HG03378 (cell line): Measurements from ENCODE around the gene IMPG2.

Source experiments
- ATAC-seq: cut with Tn5 transposase; IDR thresholded peaks from one replicate; pipeline ENCODE4 v1.9.1; 2021; ENCODE audit warnings: mild to moderate bottlenecking, moderate library complexity; ENCODE audit not compliant: unreplicated experiment

Gene IMPG2

DNA sequence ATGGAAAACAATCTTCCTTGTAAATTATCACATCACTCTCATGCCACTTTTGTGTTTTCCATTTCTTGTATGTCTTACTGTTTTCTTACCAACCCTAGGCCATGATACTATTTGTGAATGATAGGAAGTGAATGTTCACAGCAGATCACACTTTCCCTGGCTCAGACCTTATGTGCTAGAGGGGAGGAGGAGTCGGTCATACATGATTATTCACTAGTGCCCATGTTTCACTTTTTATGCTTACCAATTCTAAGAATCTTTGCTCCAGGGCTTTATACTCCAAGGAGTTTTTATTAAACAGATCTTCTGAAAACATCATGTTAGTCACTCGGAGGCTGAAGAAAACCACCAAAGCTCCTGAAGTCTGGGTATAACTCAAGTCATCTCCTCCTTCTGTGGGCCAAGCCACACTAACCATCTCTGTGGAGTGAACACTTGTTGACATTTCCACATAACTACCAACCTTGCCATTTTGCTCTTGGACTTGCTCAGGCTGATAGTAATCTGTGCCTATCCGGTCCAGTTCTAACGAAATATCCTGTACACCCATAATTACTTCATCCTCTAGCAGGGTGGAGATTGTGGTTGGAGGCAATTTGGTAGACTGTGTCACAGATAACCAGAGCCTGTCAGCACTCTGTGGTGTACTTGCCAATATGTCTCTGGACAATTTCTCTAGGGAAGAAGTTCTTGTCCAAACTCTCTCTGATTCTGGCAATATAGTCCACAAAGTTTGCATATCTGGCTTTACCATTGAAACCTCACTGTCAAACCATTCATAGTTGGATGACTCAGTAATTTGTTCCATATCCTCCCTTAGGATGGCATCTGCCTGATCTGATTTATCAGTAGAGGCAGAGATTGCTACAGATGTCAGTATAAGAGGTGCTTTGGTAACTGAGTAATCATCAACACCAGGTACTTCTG is 76.8 kb downstream of the IMPG2 start:
- ATAC-seq: no peak

DNA sequence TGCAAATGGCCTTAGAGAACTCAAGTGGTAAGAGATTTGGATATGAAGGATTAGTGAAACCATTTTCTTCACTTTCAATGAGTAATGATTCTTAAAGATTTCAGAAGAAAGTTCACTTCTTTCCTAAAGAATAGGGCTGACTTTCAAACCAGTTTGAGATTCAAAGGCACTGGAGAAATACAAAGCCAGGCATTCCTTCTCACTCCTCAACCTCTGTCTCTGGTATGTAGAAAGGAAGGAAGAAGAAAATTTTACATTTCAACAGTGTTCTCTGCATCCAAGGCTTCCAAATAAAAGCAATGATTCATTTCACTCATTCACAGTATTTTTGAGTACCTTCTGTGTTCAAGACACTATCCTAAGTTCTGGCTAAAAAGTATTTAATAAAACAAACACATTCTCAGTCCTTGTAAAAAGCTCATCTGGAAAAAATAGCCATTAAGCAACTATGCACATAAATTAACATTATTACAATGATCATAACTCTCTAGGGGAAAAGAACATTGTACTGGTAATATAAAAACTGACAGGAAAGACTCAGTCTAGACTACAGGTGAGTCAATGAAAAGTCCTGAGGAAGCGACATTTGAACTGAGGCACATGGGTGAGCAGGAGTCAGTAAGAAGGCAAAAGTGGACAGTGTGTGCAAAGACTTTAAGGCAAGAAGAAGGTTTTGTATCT is 79.5 kb downstream of the IMPG2 start:
- no peak for ATAC-seq

DNA sequence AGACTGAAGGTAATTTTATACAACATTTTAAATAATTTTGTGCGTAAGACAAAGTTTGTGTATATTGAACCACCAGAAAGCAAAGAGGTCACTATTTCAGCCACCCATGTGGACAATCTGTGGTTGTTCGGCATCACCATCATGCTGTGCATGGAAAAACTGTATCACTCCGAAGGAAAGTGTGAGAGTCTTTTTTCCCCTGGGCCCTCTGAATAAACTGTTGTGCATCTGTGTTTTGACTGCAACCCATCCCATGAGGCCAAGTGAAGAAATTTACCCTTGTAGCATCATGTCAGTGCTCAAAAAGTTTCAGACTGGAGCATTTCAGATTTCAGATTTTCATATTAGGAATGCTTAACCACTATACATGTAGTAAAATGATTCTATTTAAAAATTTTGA is 85.3 kb downstream of the IMPG2 start:
- no peak for ATAC-seq

DNA sequence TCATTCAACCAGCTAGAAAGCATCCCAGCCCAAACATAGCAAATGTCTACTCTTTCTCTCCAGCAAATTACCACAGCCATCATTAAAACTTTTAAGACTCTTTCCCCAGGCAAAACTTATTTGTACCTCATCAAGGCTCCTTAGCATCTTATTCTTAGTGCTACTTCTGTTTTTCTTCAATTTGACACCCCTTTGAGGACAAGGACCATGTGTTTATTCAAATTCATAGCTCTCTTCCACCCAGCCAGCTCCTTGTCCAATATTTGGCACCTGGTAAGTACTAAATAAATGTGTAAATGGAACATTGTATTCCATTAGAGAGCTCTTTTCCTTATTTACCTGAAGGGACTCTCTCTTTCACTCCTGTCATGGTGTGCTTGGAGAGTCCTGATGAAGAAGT is 89.8 kb downstream of the IMPG2 start:
- no peak for ATAC-seq

DNA sequence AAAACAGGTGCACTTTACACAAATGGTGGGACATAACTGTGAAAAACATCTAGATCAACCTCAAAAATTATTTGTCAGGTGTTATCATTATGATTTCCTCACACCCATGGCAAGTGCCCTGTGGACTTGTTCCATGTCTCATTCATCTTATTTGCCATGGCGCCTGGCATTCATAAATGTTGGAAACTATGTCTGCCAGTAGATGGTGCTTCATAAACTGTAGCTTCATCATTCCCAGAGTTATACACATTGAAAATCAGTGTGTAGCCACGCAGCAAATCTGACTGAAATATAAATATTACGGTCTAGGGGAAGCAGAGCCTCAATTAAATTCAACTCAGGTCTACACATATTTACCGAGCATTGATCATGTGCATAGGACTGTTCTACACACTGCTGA is 90.7 kb downstream of the IMPG2 start:
- no peak for ATAC-seq

DNA sequence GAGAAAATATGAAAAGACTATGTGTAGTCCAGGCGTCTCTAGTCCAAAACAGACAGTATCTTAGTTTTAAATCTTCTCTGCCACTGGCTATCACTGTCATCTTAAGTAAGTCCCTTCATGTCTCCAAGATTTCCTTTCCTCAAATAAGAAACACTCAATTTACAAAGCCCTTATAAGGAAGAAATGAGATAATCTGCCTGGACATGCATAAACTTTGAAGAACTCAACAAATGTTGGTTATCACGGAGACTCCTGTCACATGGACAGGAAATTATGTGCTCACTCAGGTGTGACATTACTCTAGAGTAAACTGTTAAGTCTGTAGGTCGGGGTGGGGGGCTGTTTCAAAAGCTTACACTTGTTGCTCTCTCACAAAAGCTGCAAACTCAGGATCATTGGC is 91.9 kb downstream of the IMPG2 start:
- no peak for ATAC-seq

DNA sequence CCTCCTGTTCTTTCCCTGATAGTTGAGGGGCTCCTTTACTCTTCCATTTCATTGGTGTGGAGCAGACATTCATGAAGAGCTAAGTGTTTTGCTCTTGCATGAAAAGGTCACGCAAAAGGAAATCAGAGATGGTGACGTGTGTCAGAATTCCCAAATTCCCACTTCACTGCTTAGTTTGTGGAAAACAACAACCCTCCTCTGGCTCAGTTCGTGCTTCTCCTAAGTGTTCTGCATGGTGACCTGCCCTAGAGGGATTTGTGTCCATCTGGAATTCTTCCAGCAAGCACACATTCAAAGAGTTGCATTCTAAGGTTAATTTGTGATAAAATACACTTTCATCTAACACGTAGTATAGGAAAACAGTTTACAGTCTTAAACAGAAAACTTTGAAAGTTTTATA is 95.6 kb downstream of the IMPG2 start:
- no peak for ATAC-seq

DNA sequence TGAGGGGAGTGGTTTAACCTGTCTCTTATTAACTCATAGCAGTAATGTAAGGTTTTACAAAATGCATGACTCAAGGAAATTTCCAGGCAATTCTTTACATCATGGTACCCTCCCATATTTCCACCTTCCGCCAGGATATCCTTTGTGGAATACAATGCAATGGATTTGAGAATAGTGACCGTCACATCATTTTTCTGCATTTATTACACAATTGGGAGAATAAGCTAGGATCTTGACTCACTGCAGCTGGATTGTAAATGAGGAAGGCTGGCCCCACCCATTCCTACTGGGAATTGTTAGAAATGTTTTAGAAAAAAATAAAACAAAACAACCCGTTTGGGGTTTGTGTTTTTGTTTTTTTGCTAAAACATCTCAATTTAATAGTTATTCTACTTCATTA is 97.4 kb downstream of the IMPG2 start:
- no peak for ATAC-seq

DNA sequence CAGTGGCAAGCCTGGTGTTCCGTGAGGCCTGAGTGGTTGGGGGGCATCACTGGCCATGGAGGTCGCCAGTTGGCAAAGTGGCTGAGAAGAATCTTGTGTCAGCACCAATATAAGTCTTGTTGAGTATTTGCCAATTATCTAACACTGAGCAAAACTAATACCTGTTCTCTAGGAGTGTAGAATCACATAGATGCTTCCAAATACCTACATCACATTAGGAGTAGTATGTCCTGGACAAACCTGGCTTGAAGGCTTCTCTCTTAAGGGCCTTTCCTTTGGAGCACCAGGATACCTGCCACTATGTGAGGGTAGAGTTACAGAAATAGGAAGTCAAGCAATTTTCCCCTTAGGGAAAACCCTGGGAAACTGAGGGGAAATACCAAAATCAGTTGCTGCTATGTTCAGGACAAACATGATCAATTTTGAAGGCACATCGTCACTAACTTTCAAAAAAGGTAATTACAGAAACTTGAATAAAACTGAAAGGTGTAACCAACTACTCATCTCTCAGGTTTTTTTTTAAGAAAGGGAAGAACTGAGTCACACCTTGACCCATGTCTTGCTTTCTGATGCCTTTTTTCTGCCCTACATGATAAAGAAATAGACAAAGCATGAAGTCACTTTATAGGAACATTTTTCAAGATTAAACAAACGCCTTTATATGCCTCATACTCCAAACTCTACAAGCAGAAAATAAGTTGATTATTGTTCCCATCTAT is 100.4 kb downstream of the IMPG2 start:
- no peak for ATAC-seq

DNA sequence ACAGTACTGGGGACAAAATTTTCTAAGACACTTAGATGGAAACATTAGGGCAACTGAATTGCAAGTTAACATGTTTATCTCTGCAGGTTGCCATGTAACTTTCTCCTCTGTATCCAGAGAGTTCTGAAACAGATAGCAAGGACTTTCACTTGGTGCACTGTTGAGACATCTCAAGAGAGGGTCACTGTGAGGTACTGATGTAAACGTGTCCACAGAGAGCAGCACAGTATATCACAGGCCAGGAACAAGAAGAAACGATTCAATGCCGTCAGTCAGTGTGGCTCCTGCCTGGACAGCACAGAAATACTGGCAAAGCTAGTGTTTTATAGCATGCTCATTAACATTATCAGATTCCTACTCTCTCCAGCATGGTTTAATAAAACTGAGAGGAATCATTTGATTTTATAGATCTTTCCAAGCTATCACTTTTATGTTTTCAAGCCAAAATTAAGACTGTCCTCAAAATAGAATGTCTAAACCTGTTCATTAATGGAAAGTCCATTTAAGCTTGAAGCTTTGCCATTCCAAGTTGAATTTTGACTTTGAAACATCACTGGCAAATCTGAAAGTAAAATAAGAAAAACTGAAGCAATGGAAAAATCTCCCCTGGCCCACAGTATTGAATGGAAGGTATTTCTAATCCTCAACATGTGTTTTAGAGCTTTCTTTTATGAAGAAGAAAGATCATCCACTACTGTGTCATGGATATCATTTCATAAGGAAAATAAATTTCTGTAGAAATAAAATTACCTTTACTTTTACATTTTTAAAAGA is 102.7 kb downstream of the IMPG2 start:
- ATAC-seq: no peak

DNA sequence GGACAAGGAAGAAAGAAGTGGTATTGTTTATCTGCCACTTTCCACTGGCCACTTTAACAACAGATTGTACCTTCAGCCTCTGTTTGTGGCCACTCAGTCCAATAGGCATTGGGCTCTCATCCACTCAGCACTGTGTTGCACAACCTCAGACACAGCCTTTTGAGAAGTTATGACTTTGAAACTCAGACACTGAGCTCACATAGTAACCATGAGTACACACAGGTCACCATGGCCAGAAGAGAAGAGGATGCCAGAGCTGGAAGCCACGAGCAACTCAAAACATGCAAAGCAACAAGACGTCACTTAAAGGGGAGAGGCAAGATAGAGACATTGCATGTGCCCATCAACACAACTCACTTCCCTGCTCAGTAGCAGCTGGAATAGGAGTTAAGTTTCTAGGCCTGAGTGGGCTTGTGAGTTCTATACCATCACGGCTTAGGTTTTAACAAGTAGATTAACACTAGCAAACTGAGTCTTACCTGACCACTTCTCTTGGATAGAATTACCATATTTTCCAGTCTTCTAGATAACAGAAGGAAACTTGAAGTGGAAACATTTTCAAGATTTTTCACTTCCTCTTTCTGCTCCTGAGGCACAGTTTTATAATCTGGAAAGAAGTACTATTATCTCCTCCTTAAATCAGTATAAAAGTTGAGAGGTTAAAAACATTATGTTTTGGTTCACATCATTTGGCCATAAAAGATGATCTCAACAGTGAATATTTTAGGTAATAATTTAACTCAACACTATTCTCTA is 103.5 kb downstream of the IMPG2 start:
- no peak for ATAC-seq

DNA sequence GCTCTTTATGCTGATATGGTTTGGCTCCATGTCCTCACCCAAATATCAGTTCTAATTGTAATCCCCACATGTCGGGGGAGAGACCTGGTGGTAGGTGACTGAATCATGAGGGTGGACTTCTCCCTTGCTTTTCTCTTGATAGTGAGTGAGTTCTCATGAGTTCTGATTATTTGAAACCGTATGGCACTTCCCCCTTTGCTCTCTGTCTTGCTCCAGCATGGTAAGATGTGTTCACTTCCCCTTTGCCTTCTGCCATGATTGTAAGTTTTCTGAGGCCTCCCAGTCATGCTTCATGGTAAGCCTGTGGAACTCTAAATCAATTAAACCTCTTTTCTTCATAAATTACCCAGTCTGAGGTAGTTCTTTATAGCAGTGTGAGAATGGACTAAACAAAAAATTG is 107.6 kb downstream of the IMPG2 start:
- no peak for ATAC-seq

DNA sequence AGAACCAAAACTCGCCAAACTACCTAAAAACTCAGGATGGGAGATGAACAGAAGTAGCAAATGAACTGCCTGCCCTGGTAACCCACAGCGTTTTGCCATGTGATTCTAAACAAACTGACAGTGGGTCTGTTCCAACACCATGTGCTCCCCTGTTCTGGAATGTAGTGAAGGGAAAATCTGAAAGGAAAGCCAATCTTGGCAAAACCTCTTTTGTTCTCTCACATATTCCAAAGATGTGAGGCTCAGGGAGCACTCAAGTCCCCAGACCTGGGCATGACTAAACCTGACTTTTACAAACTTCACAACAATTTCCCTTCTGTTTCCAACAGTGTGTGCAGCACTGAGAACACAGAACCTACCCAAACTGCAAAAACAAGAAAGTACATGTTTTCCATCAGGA is 116.1 kb downstream of the IMPG2 start:
- no peak for ATAC-seq

DNA sequence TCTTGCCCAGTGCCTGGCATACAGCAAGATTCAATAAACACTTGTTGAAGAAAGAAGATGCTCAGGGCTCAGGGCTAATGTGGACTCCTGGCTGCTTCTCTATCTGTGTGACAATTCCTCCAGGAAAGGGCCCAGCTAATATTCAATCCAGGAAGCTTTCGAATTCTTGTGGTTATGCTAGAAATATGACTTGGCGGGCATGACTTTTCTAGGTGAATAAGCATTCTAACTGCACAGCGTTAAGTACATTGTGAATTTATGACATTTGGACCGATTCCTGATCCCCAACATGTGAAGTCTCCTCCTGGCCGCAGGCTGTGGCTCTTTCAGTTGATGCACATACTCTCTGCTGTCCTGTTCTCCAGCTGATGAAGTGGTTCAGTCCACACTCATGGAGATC is 117.0 kb downstream of the IMPG2 start:
- no peak for ATAC-seq

DNA sequence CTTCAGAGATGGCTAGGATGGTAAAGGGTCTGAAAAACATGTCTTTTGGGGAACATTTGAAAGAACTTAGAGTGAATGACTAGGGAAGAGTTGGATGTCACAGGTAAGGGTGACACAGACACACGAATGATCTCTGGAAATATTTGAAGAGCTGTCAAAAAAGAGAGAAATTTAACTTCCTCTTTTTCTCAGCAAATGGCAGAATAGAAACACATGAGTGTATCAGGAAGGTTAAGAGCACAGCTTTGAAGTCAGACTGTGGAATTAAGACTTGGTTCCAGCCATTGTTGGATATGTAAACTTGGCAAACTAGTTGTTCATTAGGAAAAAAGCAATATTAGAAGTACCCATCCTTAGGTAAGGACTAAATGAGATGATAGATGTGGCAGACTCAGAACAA is 117.7 kb downstream of the IMPG2 start:
- ATAC-seq: no peak

DNA sequence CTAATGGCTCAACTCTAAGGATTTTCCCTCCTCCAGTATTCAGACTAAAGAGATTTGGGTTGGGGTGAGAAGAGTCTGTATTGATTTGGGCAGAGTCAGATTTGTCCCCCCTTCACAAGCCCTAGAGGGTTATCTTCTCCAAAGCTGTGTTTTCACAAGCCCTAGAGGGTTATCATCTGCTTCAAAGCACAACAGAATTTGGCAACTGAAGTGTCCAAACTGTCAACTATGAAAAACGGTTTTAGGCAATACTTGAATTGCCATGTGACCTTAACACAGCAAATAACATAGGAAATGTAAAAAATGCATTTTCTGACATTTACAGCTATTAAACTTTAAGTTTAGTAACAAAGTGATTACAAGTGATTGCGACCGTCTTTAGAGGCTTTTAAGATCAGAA is 119.9 kb downstream of the IMPG2 start:
- no peak for ATAC-seq

DNA sequence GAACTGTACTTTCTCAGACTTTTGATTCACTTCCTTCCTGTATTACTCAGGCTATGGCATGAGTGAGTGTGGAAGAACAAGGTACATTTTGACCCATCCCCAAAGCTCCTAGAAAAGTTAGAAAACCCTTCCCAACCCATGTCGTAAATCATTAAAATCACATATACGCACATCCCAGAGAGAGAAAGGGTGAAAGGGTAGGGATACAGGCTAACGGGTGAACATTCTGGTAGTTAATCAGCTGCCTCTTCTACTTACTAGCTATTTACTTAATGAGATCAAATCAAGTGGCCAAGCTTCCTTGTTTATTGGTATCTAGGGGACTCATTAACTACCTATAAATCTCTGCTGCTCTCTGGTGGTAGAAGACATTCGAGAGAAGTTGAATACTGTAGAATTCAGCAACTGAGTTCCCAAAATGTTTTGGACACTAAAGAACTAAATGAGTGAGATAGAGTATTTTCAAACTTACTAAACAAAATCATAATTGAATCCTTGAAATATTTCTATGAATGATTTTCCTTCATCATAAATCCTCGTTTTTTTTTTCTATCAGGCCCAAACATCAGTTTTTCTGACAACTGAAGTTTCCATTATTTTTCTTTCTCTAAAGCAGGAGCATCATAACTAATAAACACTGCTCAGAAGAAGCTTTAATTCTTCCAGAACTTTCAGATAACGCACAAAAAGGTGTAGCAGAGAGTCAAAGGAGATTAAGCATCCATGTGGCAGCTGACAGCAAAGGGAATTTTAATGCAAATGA is 124.2 kb downstream of the IMPG2 start:
- ATAC-seq: no peak

DNA sequence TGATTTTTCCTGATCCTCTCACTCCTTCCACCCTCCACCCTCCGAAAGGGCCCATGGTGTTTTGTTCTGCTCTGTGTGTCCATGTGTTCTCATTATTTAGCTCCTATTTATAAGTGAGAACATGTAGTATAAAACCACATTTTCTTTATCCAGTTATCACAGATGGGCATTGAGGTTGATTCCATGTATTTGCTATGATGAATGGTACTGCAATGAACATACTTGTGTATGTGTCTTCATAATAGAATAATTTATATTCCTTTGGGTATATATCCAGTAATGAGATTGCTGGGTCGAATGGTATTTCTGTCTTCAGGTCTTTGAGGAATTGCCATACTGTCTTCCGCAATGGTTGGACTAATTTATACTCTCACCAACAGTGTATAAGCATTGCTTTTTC is 126.0 kb downstream of the IMPG2 start:
- ATAC-seq: no peak

DNA sequence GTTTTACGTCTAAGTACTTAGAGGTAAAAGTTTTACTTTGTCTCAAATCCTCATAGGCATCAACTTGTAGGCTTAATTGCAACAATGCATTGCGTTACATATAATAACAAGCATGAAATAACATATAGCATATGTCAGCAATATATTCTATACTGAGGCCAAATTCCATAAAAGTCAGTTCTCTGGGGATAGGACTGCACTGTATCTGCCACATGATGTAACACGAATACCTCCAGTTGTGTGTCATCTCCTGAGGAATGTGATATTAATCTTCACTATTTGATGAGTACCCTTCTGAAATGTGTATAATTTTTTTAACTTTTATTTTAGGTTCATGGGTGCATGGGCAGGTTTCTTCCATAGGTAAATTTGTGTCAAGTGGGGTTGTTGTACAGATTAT is 126.4 kb downstream of the IMPG2 start:
- no peak for ATAC-seq

DNA sequence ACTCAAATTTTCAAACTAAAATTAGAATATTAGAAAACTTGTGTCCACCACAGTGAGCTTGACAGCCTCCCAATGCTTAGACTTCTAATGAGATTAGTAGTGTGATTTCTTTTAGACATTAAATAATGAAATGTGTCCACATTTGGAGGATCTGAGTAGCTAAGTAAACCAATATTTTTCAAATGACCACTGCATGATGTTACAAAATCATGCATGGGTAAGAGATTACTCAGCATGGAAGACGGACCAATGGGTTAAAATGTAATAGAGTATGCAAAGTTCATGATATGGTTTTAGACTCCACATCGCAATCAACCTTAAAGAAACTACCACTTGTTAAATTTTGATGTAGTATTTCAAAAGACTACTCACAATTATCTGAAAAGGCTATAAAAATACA is 130.6 kb downstream of the IMPG2 start:
- ATAC-seq: no peak
